Measurements from ENCODE around the gene PDLIM7.

DNA sequence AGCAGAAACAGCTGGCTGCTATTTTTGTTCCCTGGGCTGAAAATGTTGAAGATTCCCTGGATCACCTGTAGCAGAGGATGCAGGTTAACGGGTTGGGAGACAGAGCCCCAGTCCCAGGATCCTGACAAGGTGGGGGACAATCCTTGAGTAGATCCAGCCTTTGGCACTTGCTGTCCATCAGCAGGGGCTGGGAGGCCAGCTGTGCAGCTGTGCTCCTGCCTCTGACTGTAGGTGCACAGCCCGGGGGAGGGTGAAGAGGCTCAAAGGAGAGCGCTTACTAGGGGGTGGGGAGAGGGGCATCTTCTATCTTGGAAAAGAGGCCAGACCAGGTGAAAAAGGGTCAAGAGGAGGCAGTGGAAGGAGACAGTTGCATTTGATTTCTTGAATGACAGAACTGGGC is 22.9 kb upstream of the PDLIM7 start:
- TF ChIP-seq, protein P1, sequence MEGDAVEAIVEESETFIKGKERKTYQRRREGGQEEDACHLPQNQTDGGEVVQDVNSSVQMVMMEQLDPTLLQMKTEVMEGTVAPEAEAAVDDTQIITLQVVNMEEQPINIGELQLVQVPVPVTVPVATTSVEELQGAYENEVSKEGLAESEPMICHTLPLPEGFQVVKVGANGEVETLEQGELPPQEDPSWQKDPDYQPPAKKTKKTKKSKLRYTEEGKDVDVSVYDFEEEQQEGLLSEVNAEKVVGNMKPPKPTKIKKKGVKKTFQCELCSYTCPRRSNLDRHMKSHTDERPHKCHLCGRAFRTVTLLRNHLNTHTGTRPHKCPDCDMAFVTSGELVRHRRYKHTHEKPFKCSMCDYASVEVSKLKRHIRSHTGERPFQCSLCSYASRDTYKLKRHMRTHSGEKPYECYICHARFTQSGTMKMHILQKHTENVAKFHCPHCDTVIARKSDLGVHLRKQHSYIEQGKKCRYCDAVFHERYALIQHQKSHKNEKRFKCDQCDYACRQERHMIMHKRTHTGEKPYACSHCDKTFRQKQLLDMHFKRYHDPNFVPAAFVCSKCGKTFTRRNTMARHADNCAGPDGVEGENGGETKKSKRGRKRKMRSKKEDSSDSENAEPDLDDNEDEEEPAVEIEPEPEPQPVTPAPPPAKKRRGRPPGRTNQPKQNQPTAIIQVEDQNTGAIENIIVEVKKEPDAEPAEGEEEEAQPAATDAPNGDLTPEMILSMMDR (conservative IDR thresholded peaks at IDR 0.05; ENCODE audit: low read length), result no peak
- TF ChIP-seq EZH2phosphoT487 (IDR thresholded peaks at IDR 0.05; ENCODE audit: borderline replicate concordance, low read depth, low read length), result no peak

Measured in OCI-LY7 (cell line).